ENCODE results near the gene MECR.
A peak's percentile ranks its signal among the peaks of the same experiment; 100 is the strongest.

The MECR gene

DNA sequence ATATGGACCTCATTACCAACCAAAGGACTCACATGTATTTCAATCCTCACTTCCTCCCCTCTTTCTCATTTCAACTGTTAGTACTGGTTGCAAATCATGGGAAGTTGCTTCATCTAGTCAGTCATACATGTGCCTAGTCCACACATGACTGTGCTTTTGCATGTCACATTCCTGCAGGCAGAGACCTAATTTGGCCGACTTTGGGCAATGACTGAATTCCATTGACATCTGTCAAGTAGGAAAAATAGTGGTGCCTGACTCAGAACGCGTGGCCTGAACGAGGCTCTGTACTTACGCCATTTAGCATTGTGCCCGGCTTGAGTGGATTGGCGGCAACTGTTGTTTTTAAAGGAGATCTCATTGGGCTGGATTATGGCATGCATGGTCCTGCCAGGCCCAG, 23.6 kb upstream of the MECR start:
- no peak for DNase-seq

DNA sequence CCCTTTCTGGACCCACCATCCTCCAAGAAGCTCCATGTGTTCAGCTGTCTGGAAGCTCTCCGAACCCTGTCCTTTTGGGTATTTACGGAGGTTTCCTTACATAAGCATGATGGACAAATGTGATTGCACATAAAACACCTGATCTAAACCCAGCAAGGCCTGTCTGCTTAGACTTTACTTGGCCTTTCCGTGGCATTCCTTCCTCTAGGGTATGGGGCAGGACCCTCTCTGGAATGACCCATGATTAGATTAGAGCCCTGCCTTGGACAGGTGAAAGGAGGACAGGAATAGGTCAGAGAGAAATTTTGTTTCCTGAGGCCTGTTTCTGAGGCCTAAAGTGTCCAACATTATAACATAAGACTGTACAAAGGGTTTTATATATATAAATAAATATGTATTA, 22.4 kb upstream of the MECR start:
- no peak for DNase-seq

DNA sequence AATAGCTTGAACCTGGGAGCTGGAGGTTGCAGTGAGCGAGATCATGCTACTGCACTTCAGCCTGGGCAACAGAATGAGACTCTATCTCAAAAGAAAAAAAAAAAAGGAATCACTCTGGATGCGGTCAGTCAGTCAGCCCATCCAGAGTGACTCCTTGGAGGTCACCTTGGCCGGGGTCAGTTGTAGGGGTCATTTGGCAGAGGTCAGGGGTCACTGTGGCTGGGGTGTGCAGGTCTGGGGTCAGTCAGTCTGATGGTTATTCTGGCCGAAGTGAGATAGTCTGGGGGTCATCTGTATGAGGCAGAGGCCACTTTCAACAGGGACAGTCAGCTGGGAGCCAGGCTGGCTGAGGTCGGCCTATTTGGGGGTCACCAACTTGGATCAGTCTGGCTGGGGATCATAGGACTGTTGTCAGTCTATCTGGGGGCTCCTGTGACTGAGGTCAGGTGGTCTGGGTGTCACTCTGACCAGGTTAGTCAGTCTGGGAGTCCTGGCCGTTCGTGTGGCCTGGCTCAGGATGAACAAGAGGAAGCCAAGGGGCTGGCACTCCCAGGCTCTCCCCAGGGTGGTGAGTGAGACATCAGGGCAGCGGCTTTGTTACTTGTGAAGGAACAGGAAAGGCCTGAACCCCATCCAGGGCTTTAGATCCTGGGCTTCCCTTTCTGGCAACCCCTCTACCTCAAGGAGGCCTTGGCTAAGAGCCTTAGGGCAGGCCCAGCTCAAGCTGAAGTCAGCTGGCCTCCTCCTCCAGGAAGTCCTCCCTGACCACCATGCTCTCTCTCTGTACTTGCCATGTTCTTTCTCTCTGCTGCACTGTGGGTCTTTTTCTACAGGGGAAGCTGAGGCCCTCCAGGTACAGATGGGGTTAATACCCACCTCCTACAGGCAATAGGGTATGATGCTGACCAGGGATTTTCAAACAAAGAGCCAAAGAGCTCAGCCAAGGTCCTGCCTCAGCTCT, 20.7 kb upstream of the MECR start:
- no peak for DNase-seq

DNA sequence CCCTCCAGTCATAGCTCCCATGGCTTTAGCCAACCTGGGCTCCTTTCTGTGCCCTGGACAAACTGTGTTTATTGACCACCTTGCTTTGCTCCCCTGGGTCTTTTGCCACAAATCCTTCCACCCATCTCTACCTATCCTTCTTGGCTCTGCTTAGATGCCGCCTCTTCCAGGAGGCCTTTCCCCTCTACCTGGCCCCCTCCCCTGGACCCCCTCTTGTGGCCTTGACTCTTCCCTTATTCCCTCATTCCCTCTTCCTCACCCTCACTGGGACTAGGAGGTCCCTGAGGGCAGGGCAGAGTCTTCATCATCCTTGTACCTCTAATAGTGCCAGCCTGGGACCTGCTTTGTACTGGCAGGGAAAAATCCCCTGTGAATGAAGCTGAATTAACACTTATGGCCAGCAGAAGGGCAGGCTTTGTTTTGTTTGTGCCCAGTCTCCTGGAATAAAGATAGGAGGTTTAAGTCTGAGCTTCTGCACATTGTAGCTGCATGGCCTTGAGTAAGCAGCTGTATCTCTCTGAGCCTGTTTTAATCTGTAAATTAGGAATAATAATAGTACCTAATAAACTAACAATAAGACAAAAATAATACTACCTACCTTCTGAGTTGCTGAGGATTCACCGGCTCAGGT, 19.3 kb upstream of the MECR start:
- no peak for DNase-seq

DNA sequence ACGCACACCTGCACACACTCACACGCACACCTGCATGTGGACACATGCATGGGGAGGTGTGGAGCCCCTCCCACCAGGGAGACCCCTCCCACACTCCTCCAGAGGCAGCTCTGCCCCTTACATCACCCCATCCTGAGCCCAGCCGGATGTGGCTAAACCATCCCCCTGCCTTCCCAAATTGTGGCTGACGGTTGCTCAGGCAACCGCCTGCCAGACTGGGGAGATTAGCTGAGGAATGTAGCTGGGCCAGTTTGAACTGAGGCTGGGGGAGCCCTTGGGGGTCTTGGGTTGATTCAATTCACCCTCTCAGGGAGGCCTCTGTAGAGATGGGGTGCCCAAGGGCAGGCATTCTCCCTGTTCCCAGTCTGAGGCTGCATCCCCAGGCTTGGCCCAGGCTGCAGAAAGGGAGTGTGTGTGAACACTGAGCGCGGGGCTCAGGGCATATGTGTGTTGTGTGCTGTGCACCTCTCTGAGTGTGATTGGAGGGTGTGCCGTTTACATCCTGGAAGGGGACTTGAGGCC, 18.5 kb upstream of the MECR start:
- DNase-seq, result no peak

DNA sequence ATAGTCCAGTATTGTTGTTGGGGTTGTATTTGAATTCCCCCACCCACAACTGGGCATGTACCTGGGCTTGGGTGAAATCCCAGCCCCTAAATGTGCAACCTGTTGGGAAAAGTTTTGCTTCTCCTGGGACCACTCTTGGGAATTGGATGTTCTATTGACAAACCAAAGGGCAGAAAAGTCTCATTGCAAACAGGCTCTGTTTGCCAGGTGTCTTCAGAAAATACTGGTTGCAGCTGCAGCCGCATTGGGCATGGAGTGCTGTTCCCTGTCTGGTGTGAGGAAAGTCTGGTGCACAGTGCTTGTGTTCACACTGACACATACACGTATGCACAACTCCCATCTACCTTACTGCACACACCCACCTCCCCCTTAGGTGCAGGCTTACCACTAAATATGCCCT, 17.7 kb upstream of the MECR start:
- DNase-seq, result no peak

DNA sequence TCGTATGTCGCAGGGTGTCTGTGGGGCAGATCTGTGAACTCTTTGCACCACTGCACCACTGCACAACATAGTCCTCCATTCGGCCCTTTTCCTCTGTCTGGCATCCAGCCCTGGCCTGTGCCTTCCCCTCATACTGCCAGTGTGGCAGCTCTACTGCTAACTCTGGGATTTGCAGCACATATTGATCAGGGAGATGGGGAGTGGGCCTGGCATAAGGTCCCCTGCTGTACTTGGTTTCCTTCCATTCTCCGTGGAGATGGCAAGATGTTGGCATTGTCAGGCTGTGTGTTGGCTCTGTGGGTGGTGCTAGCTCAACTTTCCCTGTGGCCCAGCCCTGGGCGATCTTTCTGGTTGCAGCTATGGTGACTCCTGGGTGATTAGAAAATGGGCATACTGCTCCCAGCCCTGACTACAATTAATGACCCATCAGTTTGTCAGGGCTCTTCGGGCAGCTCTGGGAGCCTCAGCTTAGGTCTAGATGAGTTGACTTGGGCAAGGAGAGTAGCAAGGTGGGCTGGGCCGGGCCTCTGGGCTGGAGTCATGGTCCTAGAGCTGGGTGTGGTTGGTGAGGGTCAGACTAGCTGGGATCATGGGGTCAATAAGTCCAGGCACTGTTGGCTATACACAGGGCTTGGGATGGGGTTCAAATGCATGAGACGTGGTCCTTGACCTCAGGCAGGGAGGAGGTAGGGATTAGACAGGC, 17.0 kb upstream of the MECR start:
- DNase-seq, result no peak

DNA sequence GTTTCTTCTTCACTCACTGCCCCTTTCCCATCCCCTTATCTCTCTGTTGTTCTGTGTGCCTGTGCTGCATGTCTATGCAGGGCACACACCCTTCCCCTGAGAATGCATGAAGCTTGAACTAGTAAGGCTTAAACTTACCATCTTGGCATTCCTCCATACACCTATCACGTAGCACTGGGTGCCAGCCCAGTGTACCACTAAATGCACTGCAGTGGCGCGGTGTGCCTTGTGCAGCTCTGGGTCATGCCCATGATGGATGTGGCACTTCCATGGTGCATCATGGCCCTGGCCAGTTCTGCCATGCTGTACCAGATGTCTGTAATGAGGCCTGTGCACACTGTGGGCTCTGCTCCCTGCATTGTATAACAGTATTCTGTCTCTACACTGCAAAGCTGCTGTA, 16.3 kb upstream of the MECR start:
- no peak for DNase-seq

DNA sequence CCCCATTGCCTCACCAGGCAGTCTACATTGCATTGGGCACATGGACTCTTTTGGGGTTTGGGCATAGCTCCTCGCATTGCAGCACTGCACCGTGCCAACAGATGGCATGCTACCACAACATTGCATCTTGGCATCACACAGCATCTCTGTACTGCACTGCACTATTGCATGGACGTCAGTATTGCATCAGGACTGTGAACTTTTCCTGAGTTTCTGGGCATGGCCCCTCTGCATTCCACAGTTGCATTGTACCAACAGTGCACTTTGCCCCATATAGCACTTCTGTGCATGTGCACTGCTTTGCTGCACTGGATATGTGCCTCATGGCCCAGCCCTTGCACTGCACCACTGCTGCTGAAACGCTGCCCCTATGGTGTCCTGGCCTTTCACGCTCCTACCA, 15.1 kb upstream of the MECR start:
- peak; percentile 71 for DNase-seq

DNA sequence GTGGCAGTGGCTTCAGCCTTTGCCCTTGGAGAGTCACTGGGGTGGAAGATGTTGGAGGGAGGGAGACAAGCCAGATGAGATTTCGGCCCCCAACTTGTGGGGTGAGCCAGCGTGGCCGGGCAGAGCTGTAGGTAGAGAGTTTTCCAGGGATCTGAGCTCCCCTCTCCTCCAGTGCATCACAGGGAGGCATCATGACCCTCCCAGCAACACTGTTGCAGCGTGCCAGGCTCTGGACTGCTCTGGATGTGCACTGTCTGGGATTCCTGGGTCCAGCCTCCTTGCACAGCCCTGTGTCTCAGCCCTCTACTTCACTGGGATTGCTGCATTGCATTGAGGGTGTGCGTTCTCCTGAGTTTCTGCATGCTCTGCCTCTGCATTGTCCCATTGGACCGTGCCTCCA, 14.5 kb upstream of the MECR start:
- no peak for DNase-seq

DNA sequence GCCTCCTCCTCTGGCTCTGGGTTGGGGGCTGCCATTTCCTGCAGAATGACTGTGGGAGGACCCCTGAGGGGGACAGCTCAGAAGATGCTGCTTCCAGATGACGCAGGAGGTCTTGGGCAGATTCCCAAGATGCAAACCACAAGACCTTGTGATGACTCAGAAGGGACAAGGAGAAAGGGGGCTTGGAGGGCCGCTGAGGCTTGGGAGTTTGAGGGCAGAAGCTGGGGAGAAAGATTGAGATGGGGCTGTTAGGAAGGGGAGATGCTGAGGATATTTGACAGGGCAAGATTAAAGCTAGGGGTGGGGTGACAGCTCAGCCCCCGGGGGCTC, 13.1 kb upstream of the MECR start:
- no peak for DNase-seq

DNA sequence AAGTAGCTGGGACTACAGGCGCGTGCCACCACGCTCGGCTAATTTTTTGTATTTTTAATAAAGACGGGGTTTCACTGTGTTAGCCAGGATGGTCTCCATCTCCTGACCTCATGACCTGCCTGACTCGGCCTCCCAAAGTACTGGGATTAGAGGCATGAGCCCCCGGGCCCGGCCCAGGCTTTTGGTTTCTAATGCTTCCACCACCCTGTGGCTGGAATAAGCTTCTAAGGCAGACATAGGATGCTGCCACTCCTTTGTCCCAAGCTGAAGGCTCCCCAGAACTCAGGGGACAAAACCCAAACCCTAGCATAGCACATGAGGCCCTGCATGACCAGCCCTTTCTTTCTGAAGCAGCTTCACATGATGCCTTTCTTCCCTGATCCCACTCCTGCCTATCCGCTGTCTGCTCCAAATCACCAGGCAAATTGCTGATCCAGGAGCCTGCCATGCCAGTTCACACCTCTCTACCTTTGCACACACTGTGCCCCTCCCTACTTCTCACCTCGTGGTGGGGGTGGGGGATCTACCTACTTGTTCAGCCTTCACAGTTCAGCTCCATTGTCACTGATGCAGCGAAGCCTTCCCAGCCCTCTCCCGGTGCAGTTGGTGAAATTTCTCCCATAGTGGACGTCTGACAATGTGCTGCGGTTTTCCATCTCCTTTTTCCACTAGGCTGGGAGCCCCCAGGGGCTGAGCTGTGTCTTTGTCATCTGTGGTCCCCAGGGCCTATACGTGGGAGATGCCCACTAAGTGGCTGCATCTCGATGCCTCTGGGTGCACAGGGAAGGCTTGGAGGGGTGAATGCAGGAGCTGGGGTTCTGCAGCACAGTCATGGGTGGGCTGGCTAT, 12.5 kb upstream of the MECR start:
- DNase-seq, result no peak

DNA sequence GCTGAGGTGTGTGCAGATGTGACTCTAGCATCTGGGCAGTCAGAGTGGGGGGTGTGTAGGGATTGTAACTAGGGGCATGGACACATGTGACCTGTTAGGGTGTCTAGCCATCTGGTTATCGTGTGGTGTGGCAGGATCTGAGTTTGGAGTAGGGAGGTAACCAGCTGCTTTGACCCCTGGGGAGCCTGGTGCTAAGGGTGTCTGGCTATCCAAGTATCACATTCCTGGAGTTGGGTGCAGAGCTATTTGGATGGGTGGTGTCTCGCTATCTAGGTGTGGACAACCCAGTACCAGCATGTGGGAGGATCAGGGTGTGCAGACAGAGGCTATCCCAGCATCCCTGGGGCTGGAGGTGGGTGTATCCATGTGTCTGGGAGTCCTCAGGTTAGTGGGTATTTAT, 10.3 kb upstream of the MECR start:
- DNase-seq, result no peak

DNA sequence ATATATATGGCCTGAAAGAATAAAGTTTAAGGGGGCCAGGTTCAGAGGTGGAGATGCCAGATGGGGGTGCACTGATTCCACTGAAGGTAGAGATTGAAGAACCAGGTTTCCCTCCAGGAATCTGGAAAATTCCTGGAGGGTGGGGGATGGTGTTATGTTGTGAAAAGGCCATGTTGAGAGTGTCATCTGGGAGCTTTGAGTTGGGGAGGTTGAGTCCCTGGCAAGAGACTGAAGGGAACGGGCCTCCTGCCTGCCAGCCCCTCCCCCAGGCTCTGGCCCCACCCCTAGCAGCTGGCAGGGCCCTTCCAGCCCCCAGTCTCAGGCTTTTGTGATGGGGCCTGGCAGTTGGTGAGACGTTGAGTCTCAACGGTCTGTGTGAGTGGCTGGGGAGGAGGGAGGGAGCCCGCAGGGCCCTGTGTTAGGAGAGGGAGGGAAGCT, 9.7 kb upstream of the MECR start:
- no peak for DNase-seq

DNA sequence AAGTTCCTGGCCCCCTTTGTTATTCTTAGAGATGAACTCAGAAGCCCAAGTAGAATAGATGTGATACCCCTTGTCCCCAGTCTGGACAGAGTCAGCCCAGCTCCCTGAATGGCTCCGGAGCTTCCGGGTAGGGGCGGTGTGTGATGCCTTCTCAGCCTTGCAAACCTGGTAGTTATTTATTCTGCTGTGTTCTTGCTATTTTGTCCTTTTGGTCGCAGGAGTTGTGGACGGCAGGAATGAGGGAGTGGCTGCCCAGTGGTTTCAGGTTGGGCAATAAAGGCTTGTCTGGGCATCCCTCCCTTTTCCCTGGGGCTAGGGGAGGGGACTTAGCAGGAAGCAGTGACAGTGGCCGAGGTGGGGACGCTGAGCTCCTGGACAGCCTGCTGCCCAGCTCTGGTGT, 8.4 kb upstream of the MECR start:
- DNase-seq, result no peak

DNA sequence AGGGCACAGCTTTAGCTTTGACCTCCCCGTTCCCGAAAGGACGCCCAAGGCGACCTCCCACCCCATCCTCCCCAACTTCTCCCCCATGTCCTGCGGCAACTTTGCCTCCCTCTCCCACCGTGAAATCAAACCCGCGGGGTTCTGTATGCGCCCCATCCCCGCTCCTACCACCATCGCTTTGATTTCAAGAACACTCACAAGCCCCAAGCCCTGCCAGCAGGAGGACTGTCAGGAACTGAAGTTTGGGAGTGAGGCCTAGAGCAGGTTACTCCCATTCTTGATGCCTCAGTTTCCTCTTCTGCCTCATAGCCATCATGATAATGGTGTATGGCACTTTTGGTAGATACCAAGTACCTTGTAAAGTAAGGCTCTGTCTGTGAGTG, 7.9 kb upstream of the MECR start:
- DNase-seq, result no peak

DNA sequence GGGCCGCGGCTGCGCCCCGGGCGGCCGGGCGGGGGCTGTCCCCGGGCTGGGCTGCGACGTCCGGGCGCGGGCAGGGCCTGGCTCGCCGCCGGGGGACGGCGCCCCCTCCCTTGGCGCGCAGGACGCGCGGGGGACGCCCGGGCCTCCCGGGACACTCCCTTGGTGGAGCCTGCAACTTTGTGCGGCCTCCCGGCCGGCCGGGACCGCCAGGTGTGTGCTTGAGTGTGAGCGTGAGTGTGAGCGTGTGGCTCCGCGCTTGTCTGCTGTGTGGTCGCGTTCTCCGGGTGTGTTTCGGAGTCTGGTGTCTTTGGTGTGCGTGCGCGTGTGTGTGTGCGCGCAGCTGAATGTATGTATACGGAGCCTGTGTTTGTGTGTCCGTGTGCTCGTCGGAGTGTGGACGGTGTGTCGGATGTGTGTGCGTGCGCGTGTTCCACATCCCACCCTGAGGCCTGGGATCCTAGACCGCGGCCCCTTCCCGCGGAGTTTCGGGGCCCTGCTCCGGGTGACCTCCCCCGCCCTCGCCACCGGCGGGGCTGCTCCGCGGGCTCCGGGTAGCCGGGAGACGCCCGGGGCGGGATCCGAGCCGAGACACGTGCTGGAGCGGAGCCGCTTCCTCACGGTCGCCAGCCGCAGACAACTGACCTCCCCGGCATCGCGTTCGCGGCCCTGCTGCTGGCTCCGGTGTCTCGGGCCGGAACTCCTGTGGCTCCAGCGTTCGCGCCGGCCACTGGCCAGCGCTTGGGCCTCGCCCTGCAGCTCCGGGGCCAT, 7.3 kb upstream of the MECR start:
- peak; percentile 22 for DNase-seq

DNA sequence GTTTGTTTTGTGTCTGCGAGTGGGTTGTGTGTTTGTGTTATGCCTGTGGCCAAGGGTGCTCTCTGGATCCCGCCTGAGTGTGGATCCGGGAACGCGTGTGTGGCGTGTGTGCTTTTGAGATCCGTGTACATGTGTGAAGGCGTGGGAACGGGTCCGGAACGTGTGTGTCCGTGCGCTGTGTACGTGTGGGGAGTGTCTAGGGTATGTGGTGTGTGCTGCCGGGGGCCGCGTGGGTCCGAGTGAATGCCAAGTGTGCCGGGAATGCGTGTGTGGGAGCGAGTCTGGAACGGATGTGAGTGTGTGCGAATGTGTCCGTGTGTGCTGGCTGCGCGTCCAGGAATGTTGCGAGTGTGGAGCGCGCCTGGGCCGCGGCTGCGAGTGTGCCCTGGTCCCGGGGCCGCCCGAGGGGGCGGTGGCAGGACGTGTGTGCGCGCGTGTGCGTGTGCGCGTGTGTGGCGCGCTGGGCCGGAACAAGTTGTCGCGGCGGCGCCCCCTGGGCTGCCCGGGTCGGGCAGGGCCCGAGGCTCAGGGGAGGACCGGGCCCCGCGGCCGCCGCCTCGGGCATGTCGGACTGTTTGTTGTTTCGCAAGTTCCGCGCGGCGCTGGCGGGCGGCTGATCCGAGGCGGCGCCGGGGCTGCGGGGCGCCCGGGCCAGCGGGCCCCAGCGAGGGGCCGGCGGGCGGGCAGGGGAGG, 6.5 kb upstream of the MECR start:
- peak; percentile 47 for DNase-seq

DNA sequence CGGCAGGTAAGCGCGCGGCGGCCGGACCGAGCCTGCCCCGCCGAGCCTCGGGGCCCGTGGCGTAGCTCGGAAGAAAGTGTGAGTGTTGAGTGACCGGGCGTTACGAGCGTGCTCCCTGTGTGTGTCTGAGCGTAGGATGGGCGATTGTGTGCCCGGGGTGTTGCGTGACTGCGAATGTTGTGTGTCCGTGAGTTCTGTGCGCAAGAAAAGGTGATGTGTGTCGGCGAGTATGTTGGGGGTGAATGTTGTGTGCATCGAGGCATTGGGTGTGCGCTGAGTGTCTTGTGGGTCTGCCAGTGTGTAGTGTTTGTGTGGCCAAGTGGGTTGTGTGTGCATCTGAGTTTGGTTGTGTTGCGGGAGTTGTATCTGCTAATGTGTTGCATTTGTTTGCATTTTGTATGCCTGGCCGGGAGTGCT, 6.0 kb upstream of the MECR start:
- no peak for DNase-seq

DNA sequence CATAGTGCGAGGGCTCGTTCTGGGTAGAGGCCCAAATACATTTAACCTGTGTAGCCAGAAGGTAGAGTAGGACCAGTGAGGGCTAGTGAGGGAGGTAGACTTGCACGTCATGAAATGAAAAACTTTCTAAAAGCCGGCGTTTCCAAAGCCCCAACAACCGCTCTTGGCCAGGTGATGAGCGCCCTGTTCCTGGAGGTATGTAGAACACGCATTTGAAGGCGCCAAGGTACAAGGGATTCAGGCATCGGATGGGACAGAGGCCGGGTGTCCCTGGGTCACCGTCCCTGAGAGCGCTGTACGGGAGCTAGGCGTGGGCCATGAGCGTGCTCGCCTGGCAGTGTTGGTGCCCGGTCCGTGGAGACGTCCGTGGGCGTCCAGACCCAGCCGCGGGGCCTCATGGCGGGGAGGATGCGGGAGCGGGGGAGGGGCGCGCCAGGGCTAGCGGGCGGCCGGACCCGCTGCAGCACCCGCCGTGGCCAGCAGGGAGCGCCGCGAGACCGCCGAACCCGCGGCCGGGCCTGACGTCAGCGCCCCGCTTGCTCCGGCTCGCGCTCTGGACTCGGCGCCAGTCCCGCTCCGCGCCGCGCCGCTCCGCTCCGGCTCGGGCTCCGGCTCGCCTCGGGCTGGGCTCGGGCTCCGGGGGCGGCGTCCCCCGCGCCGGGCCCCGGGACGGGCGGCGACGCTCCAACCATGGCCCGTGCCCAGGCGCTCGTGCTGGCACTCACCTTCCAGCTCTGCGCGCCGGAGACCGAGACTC, 5.4 kb upstream of the MECR start, which contains the start of gene PTPRU:
PTPRU (plus strand) TSS at position 568 of the 757 bp plus-strand sequence; CDS start at position 691, 123 bp downstream.
- peak; percentile 84 for DNase-seq

All from RPMI8226 (cell line).